ENCODE results near the gene ARID3B. TPM values are rescaled to one million over a fixed set of nuclear protein-coding genes. Genes with fewer than 3 reads are reported as not detected.

ARID3B gene
- total RNA-seq, 1 donor from 2014 or later: 31.5 TPM

DNA sequence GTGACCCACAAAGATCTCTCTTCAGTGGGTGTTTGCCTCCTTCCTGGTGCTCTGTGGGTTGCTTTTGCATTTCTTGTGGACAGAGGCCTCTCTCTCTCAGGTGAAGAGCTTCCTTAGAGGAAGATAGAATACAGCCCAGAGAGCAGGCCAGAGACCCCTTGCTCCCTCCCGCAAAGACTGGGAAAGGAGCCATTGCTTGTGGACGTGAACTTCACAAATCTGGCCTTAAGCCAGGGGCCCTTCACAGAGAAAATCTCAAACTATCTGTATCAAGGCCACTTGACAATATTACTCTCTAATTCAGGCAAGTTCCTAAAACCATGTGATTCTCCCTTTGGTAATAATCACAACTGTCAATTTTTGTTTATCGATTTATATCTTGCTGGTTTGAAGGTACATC, 44.2 kb downstream of the ARID3B start:
- H3K4me1 ChIP-seq: peaks cover 37% of the 10 kb centered on the region
- no peaks in the 10 kb centered on the region for H3K36me3 ChIP-seq
- no peak for DNase-seq (ENCODE audit: low spot score)
- H3K9me3 ChIP-seq (ENCODE audit: low read depth): no peaks in the 10 kb centered on the region
- peaks cover 19% of the 10 kb centered on the region for H3K79me2 ChIP-seq (ENCODE audit: low read depth)
- peaks cover 46% of the 10 kb centered on the region for H3F3A ChIP-seq (ENCODE audit: low read depth)
- peaks cover 24% of the 10 kb centered on the region for H3K4me1 Mint-ChIP-seq
- H3K9ac ChIP-seq: no peak overlapping the region
- no peak for TF ChIP-seq EZH2 (IDR thresholded peaks at IDR 0.05)
- TF ChIP-seq CTCF (IDR thresholded peaks at IDR 0.05): no peak
- no peak for TF ChIP-seq EZH2phosphoT487 (IDR thresholded peaks at IDR 0.05)
- H3K4me3 ChIP-seq: no peak overlapping the region
- H3K4me3 Mint-ChIP-seq: no peak overlapping the region
- peak overlapping the region; percentile 33 for H3K27ac Mint-ChIP-seq
- H3K27ac ChIP-seq: no peak overlapping the region
- H3K36me3 Mint-ChIP-seq: peaks cover 18% of the 10 kb centered on the region
- peaks cover 92% of the 10 kb centered on the region for H4K20me1 ChIP-seq (ENCODE audit: low read depth)
- H2AFZ ChIP-seq (replicated peaks): no peak overlapping the region
- H3K27me3 ChIP-seq: no peaks in the 10 kb centered on the region
- peak overlapping the region; percentile 51 for H3K4me2 ChIP-seq
- H3K9me3 Mint-ChIP-seq: no peaks in the 10 kb centered on the region
- peaks cover 5% of the 10 kb centered on the region for H3K27me3 Mint-ChIP-seq (ENCODE audit: insufficient read depth, low read depth)

DNA sequence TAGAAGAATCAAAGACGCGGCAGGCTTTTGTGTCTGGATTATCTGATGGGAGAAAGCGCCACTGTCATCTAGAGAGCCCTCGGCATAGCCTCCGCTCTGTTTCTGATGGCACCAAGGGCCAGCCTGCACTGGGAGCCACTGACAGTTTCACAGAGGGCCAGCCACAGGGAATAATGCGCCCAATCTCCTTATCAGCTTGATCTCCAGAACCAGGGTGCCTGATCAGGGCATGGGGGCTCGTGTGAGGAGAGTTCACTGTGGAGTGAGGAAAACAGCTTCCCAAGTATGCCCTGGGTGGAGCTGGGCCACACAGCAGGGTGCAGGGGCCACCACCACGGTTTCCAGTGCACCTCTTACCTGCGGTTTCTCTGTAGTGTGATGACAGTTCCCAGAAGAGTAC, 44.8 kb downstream of the ARID3B start:
- no peak overlapping the region for H3K4me2 ChIP-seq
- no peak overlapping the region for H3K27ac ChIP-seq
- peaks cover 23% of the 10 kb centered on the region for H3K36me3 Mint-ChIP-seq
- H3K79me2 ChIP-seq (ENCODE audit: low read depth): peaks cover 19% of the 10 kb centered on the region
- H3K4me1 ChIP-seq: peaks cover 37% of the 10 kb centered on the region
- H3K9me3 Mint-ChIP-seq: no peaks in the 10 kb centered on the region
- H3K9ac ChIP-seq: no peak overlapping the region
- no peaks in the 10 kb centered on the region for H3K36me3 ChIP-seq
- H3K27ac Mint-ChIP-seq: peak overlapping the region; percentile 25
- H3K9me3 ChIP-seq (ENCODE audit: low read depth): no peaks in the 10 kb centered on the region
- no peak overlapping the region for H3K4me3 ChIP-seq
- H3K27me3 ChIP-seq: no peaks in the 10 kb centered on the region
- H3K4me3 Mint-ChIP-seq: no peak overlapping the region
- H2AFZ ChIP-seq (replicated peaks): no peak overlapping the region
- H3K4me1 Mint-ChIP-seq: peaks cover 24% of the 10 kb centered on the region
- H3K27me3 Mint-ChIP-seq (ENCODE audit: insufficient read depth, low read depth): peaks cover 5% of the 10 kb centered on the region
- peaks cover 94% of the 10 kb centered on the region for H4K20me1 ChIP-seq (ENCODE audit: low read depth)
- no peak for DNase-seq (ENCODE audit: low spot score)
- H3F3A ChIP-seq (ENCODE audit: low read depth): peaks cover 46% of the 10 kb centered on the region
- no peak for TF ChIP-seq EZH2phosphoT487 (IDR thresholded peaks at IDR 0.05)
- no peak for TF ChIP-seq CTCF (IDR thresholded peaks at IDR 0.05)
- TF ChIP-seq EZH2 (IDR thresholded peaks at IDR 0.05): no peak

DNA sequence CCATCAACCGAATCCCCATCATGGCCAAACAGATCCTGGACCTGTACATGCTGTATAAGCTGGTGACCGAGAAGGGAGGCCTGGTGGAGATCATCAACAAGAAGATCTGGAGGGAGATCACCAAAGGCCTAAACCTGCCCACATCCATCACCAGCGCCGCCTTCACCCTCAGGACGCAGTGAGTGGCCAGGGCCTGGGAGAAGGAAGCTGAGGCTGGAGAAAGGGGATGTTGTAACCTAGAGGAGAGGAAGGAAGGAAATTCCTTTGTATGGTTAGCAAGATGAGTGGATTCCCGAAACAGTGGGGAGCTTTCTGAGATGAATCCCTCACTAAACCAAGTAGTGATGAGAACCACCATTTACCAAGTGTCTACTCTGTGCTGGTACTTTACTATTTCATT, 48.8 kb downstream of the ARID3B start:
- H3K27me3 Mint-ChIP-seq (ENCODE audit: insufficient read depth, low read depth): peaks cover 4% of the 10 kb centered on the region
- H3K9me3 ChIP-seq (ENCODE audit: low read depth): no peaks in the 10 kb centered on the region
- H3K4me3 ChIP-seq: no peak overlapping the region
- H3K4me1 ChIP-seq: peaks cover 24% of the 10 kb centered on the region
- no peak overlapping the region for H2AFZ ChIP-seq (replicated peaks)
- H3K27ac ChIP-seq: no peak overlapping the region
- H3F3A ChIP-seq (ENCODE audit: low read depth): peaks cover 29% of the 10 kb centered on the region
- peaks cover 13% of the 10 kb centered on the region for H3K79me2 ChIP-seq (ENCODE audit: low read depth)
- H3K27me3 ChIP-seq: no peaks in the 10 kb centered on the region
- H3K4me2 ChIP-seq: no peak overlapping the region
- no peak overlapping the region for H3K9ac ChIP-seq
- peaks cover 21% of the 10 kb centered on the region for H3K4me1 Mint-ChIP-seq
- no peak for TF ChIP-seq EZH2phosphoT487 (IDR thresholded peaks at IDR 0.05)
- no peak for DNase-seq (ENCODE audit: low spot score)
- H3K27ac Mint-ChIP-seq: no peak overlapping the region
- H3K4me3 Mint-ChIP-seq: no peak overlapping the region
- no peaks in the 10 kb centered on the region for H3K9me3 Mint-ChIP-seq
- peaks cover 59% of the 10 kb centered on the region for H4K20me1 ChIP-seq (ENCODE audit: low read depth)
- H3K36me3 Mint-ChIP-seq: peaks cover 35% of the 10 kb centered on the region
- H3K36me3 ChIP-seq: no peaks in the 10 kb centered on the region

DNA sequence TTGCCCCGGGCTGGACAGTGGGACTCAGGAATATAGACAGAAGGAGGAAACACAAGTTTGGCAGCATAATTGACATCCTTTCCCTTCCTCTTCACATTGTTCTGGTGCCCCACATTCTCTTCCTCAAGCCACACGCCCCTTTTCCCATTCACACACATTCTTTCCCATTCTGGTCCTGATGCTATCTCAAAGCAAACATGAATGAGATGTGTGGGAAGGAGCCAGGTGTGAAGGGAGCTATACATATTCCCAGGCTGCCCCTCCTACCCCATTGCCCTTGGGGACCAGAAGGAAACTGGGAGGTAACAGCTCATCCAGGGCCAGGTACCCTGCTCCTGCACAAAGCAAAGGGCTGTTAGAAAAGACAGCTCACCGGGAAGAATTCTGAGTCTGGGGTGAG, 51.2 kb downstream of the ARID3B start:
- Histone ChIP-seq H2AFZ (replicated peaks) (no peak overlapping the region), H3K9ac (no peak overlapping the region), H3K4me3 (no peak overlapping the region), H3K9me3 (ENCODE audit: low read depth) (no peaks in the 10 kb centered on the region), H3K27me3 (no peaks in the 10 kb centered on the region), H3K27ac (no peak overlapping the region), H4K20me1 (ENCODE audit: low read depth) (peaks cover 35% of the 10 kb centered on the region), H3K79me2 (ENCODE audit: low read depth) (peaks cover 3% of the 10 kb centered on the region), H3K4me1 (peaks cover 16% of the 10 kb centered on the region), H3K4me2 (no peak overlapping the region), H3K36me3 (no peaks in the 10 kb centered on the region), H3F3A (ENCODE audit: low read depth) (peaks cover 16% of the 10 kb centered on the region)
- H3K4me1 Mint-ChIP-seq: peaks cover 16% of the 10 kb centered on the region
- TF ChIP-seq EZH2phosphoT487 (IDR thresholded peaks at IDR 0.05) (no peak), EZH2 (IDR thresholded peaks at IDR 0.05) (no peak), CTCF (IDR thresholded peaks at IDR 0.05) (no peak)
- peaks cover 4% of the 10 kb centered on the region for H3K27me3 Mint-ChIP-seq (ENCODE audit: insufficient read depth, low read depth)
- H3K36me3 Mint-ChIP-seq: peaks cover 33% of the 10 kb centered on the region
- H3K4me3 Mint-ChIP-seq: no peak overlapping the region
- no peak for DNase-seq (ENCODE audit: low spot score)
- no peak overlapping the region for H3K27ac Mint-ChIP-seq
- no peaks in the 10 kb centered on the region for H3K9me3 Mint-ChIP-seq
